SK-N-MC (cell line): ENCODE data around the gene AMN.

Experiments used
- EZH2 ChIP-seq: fragments of 200-600 bp; sonication (generic); IDR thresholded peaks from one replicate; pipeline ENCODE4 v1.6.1; 2017; ENCODE audit warnings: antibody characterized with exemption
- FOXP2 ChIP-seq: optimal IDR thresholded peaks from 2 replicates; pipeline ENCODE3; 2011; ENCODE audit warnings: mild to moderate bottlenecking, moderate library complexity; ENCODE audit not compliant: insufficient read depth; ENCODE audit errors: extremely low read length, control extremely low read depth
- POLR2AphosphoS5 ChIP-seq: IDR thresholded peaks from 2 replicates; pipeline ENCODE4 v1.6.1; 2012; ENCODE audit warnings: mild to moderate bottlenecking, low read depth, low read length, borderline replicate concordance

GRCh38 chr14:102930138-102930752 is 7.8 kb downstream of the AMN start:
- no peak for TF ChIP-seq EZH2
- TF ChIP-seq POLR2AphosphoS5: no peak
- no peak for TF ChIP-seq FOXP2
